Measurements from ENCODE around the gene MDN1. TPM values are rescaled to one million over a fixed set of nuclear protein-coding genes. Genes with fewer than 3 reads are reported as not detected.

MDN1 gene
- total RNA-seq, 1 donor from 2014 or later: 16.8 TPM

DNA sequence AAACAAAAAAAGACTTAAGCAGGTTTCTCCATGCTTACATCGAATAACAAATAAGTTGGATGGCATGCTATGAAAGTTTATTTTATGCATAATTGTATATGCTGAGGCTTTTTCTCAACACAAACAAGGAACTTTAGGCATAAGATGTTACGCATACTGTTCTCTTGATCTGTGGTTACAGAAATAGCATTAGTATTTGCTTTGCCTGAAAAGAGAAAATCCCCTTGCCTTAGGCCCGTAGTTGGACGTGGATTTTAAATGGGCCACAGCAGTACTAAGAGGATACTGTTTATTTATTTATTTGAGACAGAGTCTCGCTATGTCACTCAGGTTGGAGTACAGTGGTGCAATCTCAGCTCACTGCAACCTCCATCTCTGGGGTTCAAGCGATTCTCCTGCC is 200.0 kb downstream of the MDN1 start:
- Histone ChIP-seq H3K36me3 (ENCODE audit: control insufficient read depth, insufficient read depth, low read length) (no peaks in the 10 kb centered on the region), H3K4me3 (ENCODE audit: low read depth, low read length) (no peak overlapping the region), H3K27me3 (ENCODE audit: control insufficient read depth, insufficient read depth, low read length) (no peaks in the 10 kb centered on the region)
- DNase-seq (ENCODE audit: low read depth) (no peak), FAIRE-seq (no peak)
- TF ChIP-seq, protein P1, sequence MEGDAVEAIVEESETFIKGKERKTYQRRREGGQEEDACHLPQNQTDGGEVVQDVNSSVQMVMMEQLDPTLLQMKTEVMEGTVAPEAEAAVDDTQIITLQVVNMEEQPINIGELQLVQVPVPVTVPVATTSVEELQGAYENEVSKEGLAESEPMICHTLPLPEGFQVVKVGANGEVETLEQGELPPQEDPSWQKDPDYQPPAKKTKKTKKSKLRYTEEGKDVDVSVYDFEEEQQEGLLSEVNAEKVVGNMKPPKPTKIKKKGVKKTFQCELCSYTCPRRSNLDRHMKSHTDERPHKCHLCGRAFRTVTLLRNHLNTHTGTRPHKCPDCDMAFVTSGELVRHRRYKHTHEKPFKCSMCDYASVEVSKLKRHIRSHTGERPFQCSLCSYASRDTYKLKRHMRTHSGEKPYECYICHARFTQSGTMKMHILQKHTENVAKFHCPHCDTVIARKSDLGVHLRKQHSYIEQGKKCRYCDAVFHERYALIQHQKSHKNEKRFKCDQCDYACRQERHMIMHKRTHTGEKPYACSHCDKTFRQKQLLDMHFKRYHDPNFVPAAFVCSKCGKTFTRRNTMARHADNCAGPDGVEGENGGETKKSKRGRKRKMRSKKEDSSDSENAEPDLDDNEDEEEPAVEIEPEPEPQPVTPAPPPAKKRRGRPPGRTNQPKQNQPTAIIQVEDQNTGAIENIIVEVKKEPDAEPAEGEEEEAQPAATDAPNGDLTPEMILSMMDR (IDR thresholded peaks at IDR 0.05; ENCODE audit: insufficient read depth, low read length, severe bottlenecking): no peak

- Histone ChIP-seq H3K27me3 (ENCODE audit: control insufficient read depth, insufficient read depth, low read length) (no peaks in the 10 kb centered on the region), H3K36me3 (ENCODE audit: control insufficient read depth, insufficient read depth, low read length) (no peaks in the 10 kb centered on the region), H3K4me3 (ENCODE audit: low read depth, low read length) (no peak overlapping the region)
- TF ChIP-seq, protein P1 (IDR thresholded peaks at IDR 0.05; ENCODE audit: insufficient read depth, low read length, severe bottlenecking): no peak
- DNase-seq (ENCODE audit: low read depth) (no peak), FAIRE-seq (no peak)
These were observed 201.6 kb downstream of the MDN1 start for GRCh38 chr6:89618026-89618425.

DNA sequence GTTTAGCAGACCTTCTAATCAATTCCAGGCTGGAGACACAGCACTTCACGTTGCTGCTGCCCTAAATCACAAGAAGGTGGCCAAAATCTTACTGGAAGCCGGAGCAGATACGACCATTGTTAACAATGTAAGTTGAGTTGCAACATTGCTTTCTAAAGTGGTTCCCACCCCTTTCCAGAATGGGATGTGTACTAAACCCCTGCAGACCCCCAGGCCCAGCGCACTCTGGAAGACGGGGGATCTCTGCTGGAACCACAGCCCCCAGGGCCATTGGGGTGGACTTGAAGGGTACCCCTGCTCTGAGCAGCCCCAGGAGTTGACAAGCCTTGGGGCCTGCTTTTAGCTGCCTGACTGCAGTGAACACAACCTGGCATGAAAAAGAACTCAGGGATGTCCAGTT is 203.1 kb downstream of the MDN1 start:
- TF ChIP-seq, protein P1 (IDR thresholded peaks at IDR 0.05; ENCODE audit: insufficient read depth, low read length, severe bottlenecking): no peak
- DNase-seq (ENCODE audit: low read depth): no peak

DNA sequence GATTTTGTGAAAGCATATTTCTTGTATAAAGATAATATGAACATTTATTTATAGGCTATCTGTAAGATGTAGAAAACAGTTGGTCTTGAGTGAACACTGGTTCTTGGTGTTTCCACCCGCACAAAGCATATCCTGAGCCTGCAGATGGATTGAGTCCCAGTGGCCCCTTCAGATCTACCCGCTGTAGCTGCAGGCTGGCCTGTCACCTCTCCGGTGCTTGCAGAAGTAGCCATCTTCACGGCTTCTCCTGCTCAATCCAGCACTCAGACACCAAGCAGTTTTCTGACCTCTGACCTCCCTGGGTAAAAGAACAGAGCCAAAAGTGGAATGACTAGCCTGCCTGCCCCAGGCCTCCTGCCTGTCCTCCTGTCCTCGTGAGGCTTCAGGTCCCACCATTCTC is 203.7 kb downstream of the MDN1 start:
- DNase-seq (ENCODE audit: low read depth) (no peak), FAIRE-seq (no peak)
- Histone ChIP-seq H3K27me3 (ENCODE audit: control insufficient read depth, insufficient read depth, low read length) (no peaks in the 10 kb centered on the region), H3K4me3 (ENCODE audit: low read depth, low read length) (no peak overlapping the region), H3K36me3 (ENCODE audit: control insufficient read depth, insufficient read depth, low read length) (no peaks in the 10 kb centered on the region)
- TF ChIP-seq, protein P1 (IDR thresholded peaks at IDR 0.05; ENCODE audit: insufficient read depth, low read length, severe bottlenecking): no peak

More for the DNA sequence above, 203.1 kb downstream of the MDN1 start:
- no peak for FAIRE-seq
- Histone ChIP-seq H3K36me3 (ENCODE audit: control insufficient read depth, insufficient read depth, low read length) (no peaks in the 10 kb centered on the region), H3K27me3 (ENCODE audit: control insufficient read depth, insufficient read depth, low read length) (no peaks in the 10 kb centered on the region), H3K4me3 (ENCODE audit: low read depth, low read length) (no peak overlapping the region)

DNA sequence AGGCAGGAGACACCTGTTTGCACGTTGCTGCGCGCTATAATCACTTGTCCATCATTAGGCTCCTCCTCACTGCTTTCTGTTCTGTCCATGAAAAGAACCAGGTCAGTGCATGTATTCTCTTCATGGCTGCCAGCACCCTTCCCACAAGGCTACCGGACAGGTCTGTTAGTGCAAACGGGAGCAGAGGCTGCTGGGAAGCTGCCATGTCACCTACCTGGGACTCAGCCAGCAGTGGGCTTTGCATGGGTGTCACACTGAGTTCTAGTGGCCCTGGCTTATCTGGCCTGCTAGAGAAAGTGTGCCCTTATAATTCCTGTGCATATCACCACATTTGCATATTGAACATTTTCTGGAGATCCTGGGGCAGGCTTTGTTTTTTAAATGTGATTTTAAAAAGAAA is 205.8 kb downstream of the MDN1 start:
- TF ChIP-seq, protein P1 (IDR thresholded peaks at IDR 0.05; ENCODE audit: insufficient read depth, low read length, severe bottlenecking): no peak
- FAIRE-seq: no peak
- H3K27me3 ChIP-seq (ENCODE audit: control insufficient read depth, insufficient read depth, low read length): no peaks in the 10 kb centered on the region
- no peaks in the 10 kb centered on the region for H3K36me3 ChIP-seq (ENCODE audit: control insufficient read depth, insufficient read depth, low read length)
- H3K4me3 ChIP-seq (ENCODE audit: low read depth, low read length): no peak overlapping the region
- no peak for DNase-seq (ENCODE audit: low read depth)

GRCh38 chr6:89612121-89612520 is 207.5 kb downstream of the MDN1 start:
- Histone ChIP-seq H3K27me3 (ENCODE audit: control insufficient read depth, insufficient read depth, low read length) (no peaks in the 10 kb centered on the region), H3K36me3 (ENCODE audit: control insufficient read depth, insufficient read depth, low read length) (no peaks in the 10 kb centered on the region), H3K4me3 (ENCODE audit: low read depth, low read length) (no peak overlapping the region)
- no peak for FAIRE-seq
- DNase-seq (ENCODE audit: low read depth): no peak
- TF ChIP-seq, protein P1 (IDR thresholded peaks at IDR 0.05; ENCODE audit: insufficient read depth, low read length, severe bottlenecking): no peak
